ENCODE data around the gene SUGCT.

Gene SUGCT

DNA sequence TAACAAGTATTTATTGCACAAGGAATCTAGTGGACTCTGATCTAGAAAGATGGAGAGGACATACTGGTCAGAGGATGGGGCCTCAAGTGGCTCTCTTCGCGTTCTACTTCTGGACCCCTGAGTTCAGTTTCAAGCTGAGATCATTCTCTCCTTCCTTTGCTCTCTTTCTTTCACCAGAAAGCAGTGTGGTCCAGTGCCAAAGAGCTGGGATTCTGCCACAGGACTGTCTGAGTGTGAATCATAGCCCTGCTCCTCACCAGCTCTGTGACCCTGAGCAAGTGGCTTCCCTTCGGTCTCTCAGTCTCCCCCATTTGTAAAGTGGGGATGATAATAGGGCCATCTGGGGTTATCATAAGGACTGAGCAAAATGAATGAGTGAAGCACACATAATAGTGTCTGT lies 715.2 kb downstream of the SUGCT start:
- no peak for DNase-seq (ENCODE audit: low read depth)

DNA sequence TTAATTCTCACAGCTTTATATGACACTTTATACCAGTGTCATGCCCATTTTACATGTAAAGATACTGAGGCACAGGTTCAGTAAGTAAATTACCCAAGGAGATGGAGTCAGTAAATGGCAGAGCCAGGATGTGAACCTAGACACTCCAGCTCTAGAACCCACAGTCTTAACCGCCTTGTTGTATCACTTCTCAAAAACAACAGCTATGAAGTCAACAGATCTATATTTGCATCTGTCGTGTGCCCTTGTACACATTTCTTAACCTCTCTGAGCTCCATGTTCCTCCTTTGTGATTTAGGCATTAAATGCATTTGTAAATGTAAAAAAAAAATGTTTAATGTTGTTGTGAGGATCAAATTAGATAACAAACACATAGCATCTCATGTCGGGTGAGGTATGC lies 716.2 kb downstream of the SUGCT start:
- no peak overlapping the region for H3K4me3 ChIP-seq (ENCODE audit: low read length)
- TF ChIP-seq CTCF (conservative IDR thresholded peaks at IDR 0.05; ENCODE audit: low read depth, low read length), result no peak
- no peak for DNase-seq (ENCODE audit: low read depth)

More for the DNA sequence above, 715.2 kb downstream of the SUGCT start:
- H3K4me3 ChIP-seq (ENCODE audit: low read length), result no peak overlapping the region
- TF ChIP-seq CTCF (conservative IDR thresholded peaks at IDR 0.05; ENCODE audit: low read depth, low read length), result no peak

DNA sequence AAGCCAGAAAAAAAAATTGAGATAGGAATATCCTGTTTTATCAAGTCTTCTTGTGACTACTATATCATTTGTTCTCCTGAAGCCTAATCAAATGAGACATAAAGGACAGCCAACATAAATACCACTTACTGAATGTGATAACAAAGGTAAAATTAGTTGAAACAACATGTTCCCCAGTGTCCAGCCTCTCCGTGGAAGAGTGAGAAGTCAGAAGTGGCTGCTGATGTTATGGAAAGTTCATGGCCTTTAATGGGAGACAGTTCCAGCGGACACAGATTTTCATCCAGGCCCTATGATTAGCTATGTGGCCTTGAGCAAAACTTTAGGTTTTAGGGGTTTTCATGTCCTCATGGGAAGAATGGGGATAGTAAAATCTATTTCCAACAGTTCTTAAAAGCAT lies 724.3 kb downstream of the SUGCT start:
- no peak for DNase-seq (ENCODE audit: low read depth)
- H3K4me3 ChIP-seq (ENCODE audit: low read length), result no peak overlapping the region
- TF ChIP-seq CTCF (conservative IDR thresholded peaks at IDR 0.05; ENCODE audit: low read depth, low read length), result no peak

DNA sequence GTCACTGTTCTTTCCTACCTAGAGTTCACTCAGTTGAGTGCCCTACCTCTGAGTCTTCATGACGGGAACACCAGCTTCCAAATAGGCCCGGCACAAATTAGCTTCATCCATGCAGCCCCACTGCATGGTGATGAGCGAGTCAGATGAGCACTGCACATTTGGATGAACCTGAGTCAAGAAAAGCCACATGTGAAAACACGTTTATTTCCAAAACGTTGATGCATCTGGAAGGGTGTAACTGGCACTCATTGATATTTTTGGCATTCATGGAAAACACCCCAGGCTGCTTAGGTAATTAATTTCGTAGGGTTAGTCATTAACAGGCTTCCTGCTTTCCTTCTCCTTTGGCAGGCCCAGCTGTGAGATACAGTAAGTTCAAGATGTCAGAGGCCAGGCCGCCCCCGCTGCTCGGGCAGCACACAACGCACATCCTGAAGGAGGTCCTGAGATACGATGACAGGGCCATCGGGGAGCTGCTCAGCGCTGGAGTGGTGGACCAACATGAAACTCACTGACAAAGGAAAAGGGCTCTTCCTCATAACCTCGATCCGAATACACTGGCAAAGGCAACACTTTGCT lies 725.2 kb downstream of the SUGCT start:
- no peak for TF ChIP-seq CTCF (conservative IDR thresholded peaks at IDR 0.05; ENCODE audit: low read depth, low read length)
- H3K4me3 ChIP-seq (ENCODE audit: low read length), result no peak overlapping the region
- DNase-seq (ENCODE audit: low read depth), result no peak

DNA sequence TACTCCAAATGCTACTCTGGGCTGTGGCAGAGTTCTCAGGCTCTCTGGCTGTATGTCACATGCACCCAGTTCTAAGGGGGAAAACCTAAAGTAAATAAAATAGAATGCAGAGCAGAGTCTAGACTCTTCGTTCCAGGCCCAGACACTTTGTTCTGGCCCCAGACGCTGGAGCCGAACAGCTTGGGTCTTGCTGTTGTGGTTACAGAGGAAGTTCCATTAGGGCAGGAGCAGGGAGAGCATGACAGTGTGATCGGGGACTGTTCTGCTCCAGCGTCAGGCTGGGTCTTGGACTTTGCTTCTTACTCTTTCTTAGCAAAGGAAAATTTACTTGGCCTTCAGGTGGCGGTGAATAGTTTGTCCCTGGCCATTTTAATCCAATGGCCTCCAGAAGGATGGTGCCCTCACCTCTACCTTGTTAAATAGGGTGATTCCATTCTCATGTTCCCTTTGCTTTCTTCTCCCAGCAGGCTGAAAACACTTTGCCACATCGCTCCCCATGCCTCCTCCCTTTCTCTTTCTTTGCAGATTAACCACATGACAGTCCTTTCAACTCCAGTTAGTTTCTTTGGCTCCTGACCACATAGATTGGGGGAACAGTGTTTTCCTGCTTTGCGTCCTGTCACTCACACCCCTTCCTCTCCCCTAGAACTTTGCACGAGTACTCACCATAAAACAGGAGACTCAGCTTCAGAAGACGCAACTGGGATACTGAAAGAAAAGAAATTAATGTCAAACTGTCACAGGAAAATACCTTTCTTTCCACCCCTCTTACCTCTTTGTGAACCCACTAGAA lies 730.8 kb downstream of the SUGCT start:
- TF ChIP-seq CTCF (conservative IDR thresholded peaks at IDR 0.05; ENCODE audit: low read depth, low read length), result no peak
- no peak for DNase-seq (ENCODE audit: low read depth)
- no peak overlapping the region for H3K4me3 ChIP-seq (ENCODE audit: low read length)

GRCh38 chr7:40866601-40867000 lies 731.8 kb downstream of the SUGCT start:
- no peak for DNase-seq (ENCODE audit: low read depth)
- H3K4me3 ChIP-seq (ENCODE audit: low read length), result no peak overlapping the region
- TF ChIP-seq CTCF (conservative IDR thresholded peaks at IDR 0.05; ENCODE audit: low read depth, low read length), result no peak

DNA sequence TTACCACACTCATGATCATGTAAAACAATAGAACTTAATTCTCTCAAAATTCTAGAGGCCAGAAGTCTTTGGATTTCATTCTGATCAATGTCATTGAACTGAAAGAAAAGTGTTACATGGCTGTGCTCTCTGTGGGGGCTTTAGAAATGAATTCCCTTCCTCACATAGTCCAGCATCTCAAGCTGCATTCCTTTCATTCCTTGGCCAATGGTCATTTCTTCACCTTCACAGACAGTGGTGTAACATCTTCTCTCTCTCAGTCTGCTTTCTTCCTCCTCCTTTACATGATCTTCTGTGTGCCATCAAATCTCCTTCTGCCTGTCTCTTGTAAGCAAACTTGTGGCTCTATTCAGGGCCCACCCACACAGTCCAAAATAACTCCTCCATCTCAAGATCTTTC lies 735.3 kb downstream of the SUGCT start:
- no peak for TF ChIP-seq CTCF (conservative IDR thresholded peaks at IDR 0.05; ENCODE audit: low read depth, low read length)
- DNase-seq (ENCODE audit: low read depth), result no peak

More for the DNA sequence above, 735.3 kb downstream of the SUGCT start:
- H3K4me3 ChIP-seq (ENCODE audit: low read length), result no peak overlapping the region

Data from retinal pigment epithelial cell (primary cell).